Tracheal epithelial cell (primary cell): ENCODE measurements around the gene MBD3L5. TPM values are rescaled to one million over a fixed set of nuclear protein-coding genes. Genes with fewer than 3 reads are reported as not detected.

Source experiments
- total RNA-seq: library from RNA; depleted of rRNA; stranded (reverse); fragments of >200 nt; gene quantifications from 2 replicates; pipeline ENCODE4 v1.2.1, GENCODE V29; 2014

Gene MBD3L5
- not detected in 2 replicates for total RNA-seq

GRCh38 chr19:7030278-7030677 lies at the start of gene MBD3L5:
MBD3L5 (plus strand) TSS chr19:7030578; CDS start chr19:7030612, 34 bp downstream.

GRCh38 chr19:7021331-7021730 lies 9.0 kb upstream of the MBD3L5 start, which contains the start of gene MBD3L2B:
MBD3L2B (minus strand) TSS chr19:7021431; CDS start chr19:7021397, 34 bp downstream.

GRCh38 chr19:7040079-7040478 lies 9.7 kb downstream of the MBD3L5 start, which contains the start of gene MBD3L4:
MBD3L4 (minus strand) TSS chr19:7040179; CDS start chr19:7040144, 35 bp downstream.

GRCh38 chr19:7049021-7049420 lies 18.6 kb downstream of the MBD3L5 start, which contains the start of gene MBD3L2:
MBD3L2 (plus strand) TSS chr19:7049321; CDS start chr19:7049374, 53 bp downstream.

GRCh38 chr19:7058576-7058975 lies 28.2 kb downstream of the MBD3L5 start, which contains the start of gene MBD3L3:
MBD3L3 (minus strand) TSS chr19:7058676; CDS start chr19:7058605, 71 bp downstream.

GRCh38 chr19:7069042-7069903 lies 38.9 kb downstream of the MBD3L5 start, which contains the start of gene ZNF557:
ZNF557 (plus strand) TSS chr19:7069703; CDS start chr19:7075075, 5,372 bp downstream.

Other genes starting within 250 kb of the MBD3L5 start
- gene ADGRE1, start 143.0 kb upstream of the MBD3L5 start, total RNA-seq = not detected in 2 replicates
- gene MBD3L2B, start 9.1 kb upstream of the MBD3L5 start, total RNA-seq = not detected in 2 replicates
- gene MBD3L4, start 9.6 kb downstream of the MBD3L5 start, total RNA-seq = not detected in 2 replicates
- gene MBD3L2, start 18.7 kb downstream of the MBD3L5 start, total RNA-seq = not detected in 2 replicates
- gene MBD3L3, start 28.1 kb downstream of the MBD3L5 start, total RNA-seq = not detected in 2 replicates
- 7.2 and 12.8 TPM in 2 replicates for gene ZNF557, start 39.1 kb downstream of the MBD3L5 start, total RNA-seq